ENCODE measurements around the gene LHFPL3. TPM values are rescaled to one million over a fixed set of nuclear protein-coding genes. Genes with fewer than 3 reads are reported as not detected.

Gene LHFPL3
- total and polyA plus RNA-seq, 2 of the 13 experiments (the other 11 are each of a cell fraction or from before 2014, with no cell fraction given): not detected

- intact Hi-C loops (cut with micrococcal nuclease; ENCODE audit: unreplicated experiment) (no loop called here), in situ Hi-C loops (cut with HindIII; ENCODE audit: extremely low pct_ligation_motif_present, low pct_unique_long_range_greater_than_20kb) (no loop called here)
- no peak for FAIRE-seq
- no peak overlapping the region for H3K4me2 ChIP-seq (ENCODE audit: low read depth, low read length)
- 0 out of 5 replicates have a peak, but pooled peaks cover 2 to 3% of the 10 kb centered on the region in 2 experiments for H3K27me3 ChIP-seq (ENCODE audit: control insufficient read depth in 1 of 2, insufficient read depth in 2 of 2, low read length in 2 of 2)
- 21% methylated on average over 2 of the region's 2 CpGs for WGBS (ENCODE audit: low lambda C conversion rate)
- no peak overlapping the region for H3K9ac ChIP-seq (ENCODE audit: insufficient read depth, low read depth, low read length)
- no peak overlapping the region for H3K4me3 ChIP-seq (replicated peaks in 1 of 3; ENCODE audit: insufficient read depth in 1 of 3, low read depth in 2 of 3, low read length in 3 of 3)
- ChIA-PET POLR2A (no interaction called here), CTCF (ENCODE audit: low intra/inter-chr PET ratio, low total read pairs) (no interaction called here)
- no peaks in the 10 kb centered on the region for H3K9me3 ChIP-seq (ENCODE audit: low read length)
- H3K27ac ChIP-seq (ENCODE audit: extremely low read length, insufficient read depth, low read length): no peak overlapping the region
- no peak for TF ChIP-seq ZNF513 (CRISPR knock-in tag; conservative IDR thresholded peaks at IDR 0.05)
- TF ChIP-seq KIAA2018 (CRISPR knock-in tag; IDR thresholded peaks at IDR 0.05; ENCODE audit: borderline replicate concordance): no peak
- no peak for TF ChIP-seq HNRNPK (IDR thresholded peaks at IDR 0.05; ENCODE audit: low read depth, low read length, poor library complexity, severe bottlenecking)
- TF ChIP-seq NAIF1 (CRISPR knock-in tag; IDR thresholded peaks at IDR 0.05; ENCODE audit: borderline replicate concordance): no peak
- H2AFZ ChIP-seq (ENCODE audit: low read length): no peak overlapping the region
- H3K79me2 ChIP-seq (ENCODE audit: insufficient read depth, low read length): no peaks in the 10 kb centered on the region
- H3K4me1 ChIP-seq (ENCODE audit: insufficient read depth, low read length): no peaks in the 10 kb centered on the region
- no peaks in the 10 kb centered on the region for H4K20me1 ChIP-seq (ENCODE audit: insufficient read depth, low read length)
- no peak for ATAC-seq
- BruUV-seq (replicated peaks): no TSS peak
- DNase-seq (ENCODE audit: low spot score): no peak
- no peaks in the 10 kb centered on the region for H3K36me3 ChIP-seq (replicated peaks in 1 of 2; ENCODE audit: control insufficient read depth in 1 of 2, insufficient read depth in 2 of 2, low read length in 2 of 2)
Measured at GRCh38 chr7:104908636-104909035, 580.2 kb downstream of the LHFPL3 start.
